SK-N-SH (cell line): ENCODE results near the gene MS4A12.

Experiments
- FOSL2 ChIP-seq: IDR thresholded peaks from 2 replicates; pipeline ENCODE4 v1.4.0; 2012; ENCODE audit warnings: low read depth, mild to moderate bottlenecking, moderate library complexity, borderline replicate concordance
- JUND ChIP-seq: IDR thresholded peaks from 2 replicates; pipeline ENCODE4 v1.4.0; 2012
- TF ChIP-seq, protein P1 (sequence below): fragments of 200-600 bp; sonication (generic); IDR thresholded peaks from 2 replicates; pipeline ENCODE4 v1.6.1; 2017; ENCODE audit warnings: antibody characterized with exemption, mild to moderate bottlenecking, moderate library complexity
- TF ChIP-seq, protein P2 (sequence below): IDR thresholded peaks from 2 replicates; pipeline ENCODE4 v1.4.0; 2012; ENCODE audit warnings: low read depth, borderline replicate concordance

DNA sequence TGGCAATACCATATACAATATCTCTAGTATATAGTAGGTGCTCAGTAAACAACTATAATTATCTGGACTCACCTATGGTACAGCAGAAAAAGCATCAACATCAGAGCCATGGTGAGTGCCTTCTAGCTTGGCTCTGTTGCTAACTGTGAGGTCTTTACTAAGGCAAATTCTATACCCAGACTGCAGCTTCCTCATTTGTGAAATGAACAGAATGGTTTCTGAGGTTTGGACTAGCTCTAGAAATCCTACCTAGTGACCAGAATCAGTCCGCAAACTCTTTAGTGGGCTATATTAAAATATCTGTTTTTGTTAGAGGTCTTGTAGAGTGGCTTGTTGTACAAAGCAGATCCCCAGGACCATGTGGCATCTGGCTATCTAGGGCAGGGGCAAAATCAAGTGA, 33.2 kb upstream of the MS4A12 start:
- TF ChIP-seq, protein P1, sequence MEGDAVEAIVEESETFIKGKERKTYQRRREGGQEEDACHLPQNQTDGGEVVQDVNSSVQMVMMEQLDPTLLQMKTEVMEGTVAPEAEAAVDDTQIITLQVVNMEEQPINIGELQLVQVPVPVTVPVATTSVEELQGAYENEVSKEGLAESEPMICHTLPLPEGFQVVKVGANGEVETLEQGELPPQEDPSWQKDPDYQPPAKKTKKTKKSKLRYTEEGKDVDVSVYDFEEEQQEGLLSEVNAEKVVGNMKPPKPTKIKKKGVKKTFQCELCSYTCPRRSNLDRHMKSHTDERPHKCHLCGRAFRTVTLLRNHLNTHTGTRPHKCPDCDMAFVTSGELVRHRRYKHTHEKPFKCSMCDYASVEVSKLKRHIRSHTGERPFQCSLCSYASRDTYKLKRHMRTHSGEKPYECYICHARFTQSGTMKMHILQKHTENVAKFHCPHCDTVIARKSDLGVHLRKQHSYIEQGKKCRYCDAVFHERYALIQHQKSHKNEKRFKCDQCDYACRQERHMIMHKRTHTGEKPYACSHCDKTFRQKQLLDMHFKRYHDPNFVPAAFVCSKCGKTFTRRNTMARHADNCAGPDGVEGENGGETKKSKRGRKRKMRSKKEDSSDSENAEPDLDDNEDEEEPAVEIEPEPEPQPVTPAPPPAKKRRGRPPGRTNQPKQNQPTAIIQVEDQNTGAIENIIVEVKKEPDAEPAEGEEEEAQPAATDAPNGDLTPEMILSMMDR, result no peak
- TF ChIP-seq, protein P2, sequence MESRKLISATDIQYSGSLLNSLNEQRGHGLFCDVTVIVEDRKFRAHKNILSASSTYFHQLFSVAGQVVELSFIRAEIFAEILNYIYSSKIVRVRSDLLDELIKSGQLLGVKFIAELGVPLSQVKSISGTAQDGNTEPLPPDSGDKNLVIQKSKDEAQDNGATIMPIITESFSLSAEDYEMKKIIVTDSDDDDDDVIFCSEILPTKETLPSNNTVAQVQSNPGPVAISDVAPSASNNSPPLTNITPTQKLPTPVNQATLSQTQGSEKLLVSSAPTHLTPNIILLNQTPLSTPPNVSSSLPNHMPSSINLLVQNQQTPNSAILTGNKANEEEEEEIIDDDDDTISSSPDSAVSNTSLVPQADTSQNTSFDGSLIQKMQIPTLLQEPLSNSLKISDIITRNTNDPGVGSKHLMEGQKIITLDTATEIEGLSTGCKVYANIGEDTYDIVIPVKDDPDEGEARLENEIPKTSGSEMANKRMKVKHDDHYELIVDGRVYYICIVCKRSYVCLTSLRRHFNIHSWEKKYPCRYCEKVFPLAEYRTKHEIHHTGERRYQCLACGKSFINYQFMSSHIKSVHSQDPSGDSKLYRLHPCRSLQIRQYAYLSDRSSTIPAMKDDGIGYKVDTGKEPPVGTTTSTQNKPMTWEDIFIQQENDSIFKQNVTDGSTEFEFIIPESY, result no peak
- TF ChIP-seq JUND (no peak), FOSL2 (no peak)
